HG03196 (cell line): ENCODE measurements around the gene MINAR2.

Source experiments
- ATAC-seq: cut with Tn5 transposase; IDR thresholded peaks from one replicate; pipeline ENCODE4 v1.9.1; 2021; ENCODE audit not compliant: unreplicated experiment

MINAR2 gene

GRCh38 chr5:129771058-129771838 is 23.4 kb downstream of the MINAR2 start:
- peak; percentile 56 for ATAC-seq

- no peak for ATAC-seq
Measured at GRCh38 chr5:129773376-129773775, 25.5 kb downstream of the MINAR2 start.

DNA sequence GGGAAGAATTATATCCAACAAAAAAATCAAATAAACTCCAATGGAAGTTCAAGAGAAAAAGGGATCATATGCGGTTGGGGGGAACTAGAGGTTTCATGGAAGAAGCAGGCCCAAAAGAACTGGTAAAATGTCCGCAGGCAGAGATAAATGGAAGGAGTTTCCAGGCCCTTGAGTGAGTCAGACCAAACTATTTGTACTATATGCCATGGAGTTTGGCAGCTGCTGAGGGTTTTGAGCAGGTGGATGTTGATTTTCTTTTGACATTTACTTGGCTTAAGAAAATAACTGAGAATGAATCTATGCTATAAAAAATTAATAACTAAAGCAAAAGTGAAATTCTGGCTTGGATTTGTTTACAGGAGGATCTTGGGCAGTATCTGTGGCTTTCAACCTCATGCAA is 33.7 kb downstream of the MINAR2 start:
- ATAC-seq = no peak

GRCh38 chr5:129803403-129803802 is 55.5 kb downstream of the MINAR2 start:
- ATAC-seq = no peak

DNA sequence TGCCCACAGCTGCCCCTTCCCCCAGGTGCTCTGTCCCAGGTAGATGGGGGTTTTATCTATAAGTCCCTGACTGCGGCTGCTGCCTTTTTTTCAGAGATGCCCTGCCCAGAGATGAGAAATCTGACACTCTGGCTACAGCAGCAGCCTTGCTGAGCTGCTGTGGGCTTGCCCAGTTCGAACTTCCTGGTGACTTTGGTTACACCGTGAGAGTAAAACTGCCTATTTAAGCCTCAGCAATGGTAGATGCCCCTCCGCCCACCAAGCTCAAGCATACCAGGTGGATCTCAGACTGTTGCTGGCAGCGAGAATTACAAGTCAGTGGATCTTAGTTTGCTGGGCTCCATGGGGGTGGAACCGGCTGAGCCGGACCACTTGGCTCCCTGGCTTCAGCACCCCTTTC is 56.8 kb downstream of the MINAR2 start:
- ATAC-seq = no peak

- no peak for ATAC-seq
Measured at GRCh38 chr5:129807162-129807814, 59.4 kb downstream of the MINAR2 start.
